ENCODE results near the gene RMND1. TPM values are rescaled to one million over a fixed set of nuclear protein-coding genes. Genes with fewer than 3 reads are reported as not detected.
"Not testable (repeated sequence)": the region's sequence is repeated elsewhere in the genome, so short reads cannot be mapped to it uniquely, and the experiment has no call there.

Gene RMND1
- total RNA-seq, 4 donors from 2014 or later, result 18.4 to 31.8 (median 27.0) TPM

DNA sequence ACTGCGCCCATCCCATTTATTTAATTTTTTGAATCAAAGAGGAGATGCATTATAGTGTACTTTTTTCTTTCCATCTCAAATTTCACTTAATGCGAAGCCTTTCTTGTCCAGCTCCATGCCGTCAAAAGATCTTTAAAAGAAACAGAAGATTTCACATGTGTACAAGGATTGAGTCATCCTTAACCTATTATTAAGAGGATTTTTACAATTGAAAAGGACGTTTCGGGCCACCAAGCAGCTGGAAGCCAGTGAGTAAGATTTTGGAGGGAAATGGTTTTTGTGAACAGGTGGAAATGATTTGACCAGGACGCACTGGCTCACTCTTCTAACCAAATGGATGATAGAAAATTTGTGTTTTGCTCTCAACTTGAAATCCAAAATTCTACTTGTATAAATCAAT, 26.7 kb upstream of the RMND1 start:
- Histone ChIP-seq H3K9me3 (no peaks in the 10 kb centered on the region), H3K36me3 (no peaks in the 10 kb centered on the region), H3K27me3 (no peaks in the 10 kb centered on the region), H3K4me3 (no peak overlapping the region), H3K4me1 (peaks cover 0 to 19% (median 0%) of the 10 kb centered on the region in 4 donors), H3K27ac (no peak overlapping the region)
- no peak for DNase-seq (ENCODE audit: low spot score in 2 of 2)
- TF ChIP-seq EP300 (IDR thresholded peaks at IDR 0.05) (no peak), POLR2A (IDR thresholded peaks at IDR 0.05) (no peak)
- TF ChIP-seq, protein P1, sequence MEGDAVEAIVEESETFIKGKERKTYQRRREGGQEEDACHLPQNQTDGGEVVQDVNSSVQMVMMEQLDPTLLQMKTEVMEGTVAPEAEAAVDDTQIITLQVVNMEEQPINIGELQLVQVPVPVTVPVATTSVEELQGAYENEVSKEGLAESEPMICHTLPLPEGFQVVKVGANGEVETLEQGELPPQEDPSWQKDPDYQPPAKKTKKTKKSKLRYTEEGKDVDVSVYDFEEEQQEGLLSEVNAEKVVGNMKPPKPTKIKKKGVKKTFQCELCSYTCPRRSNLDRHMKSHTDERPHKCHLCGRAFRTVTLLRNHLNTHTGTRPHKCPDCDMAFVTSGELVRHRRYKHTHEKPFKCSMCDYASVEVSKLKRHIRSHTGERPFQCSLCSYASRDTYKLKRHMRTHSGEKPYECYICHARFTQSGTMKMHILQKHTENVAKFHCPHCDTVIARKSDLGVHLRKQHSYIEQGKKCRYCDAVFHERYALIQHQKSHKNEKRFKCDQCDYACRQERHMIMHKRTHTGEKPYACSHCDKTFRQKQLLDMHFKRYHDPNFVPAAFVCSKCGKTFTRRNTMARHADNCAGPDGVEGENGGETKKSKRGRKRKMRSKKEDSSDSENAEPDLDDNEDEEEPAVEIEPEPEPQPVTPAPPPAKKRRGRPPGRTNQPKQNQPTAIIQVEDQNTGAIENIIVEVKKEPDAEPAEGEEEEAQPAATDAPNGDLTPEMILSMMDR (IDR thresholded peaks at IDR 0.05), result no peak
- WGBS, 2 donors, result 87 to 92% methylated on average over 6 of the region's 6 CpGs

DNA sequence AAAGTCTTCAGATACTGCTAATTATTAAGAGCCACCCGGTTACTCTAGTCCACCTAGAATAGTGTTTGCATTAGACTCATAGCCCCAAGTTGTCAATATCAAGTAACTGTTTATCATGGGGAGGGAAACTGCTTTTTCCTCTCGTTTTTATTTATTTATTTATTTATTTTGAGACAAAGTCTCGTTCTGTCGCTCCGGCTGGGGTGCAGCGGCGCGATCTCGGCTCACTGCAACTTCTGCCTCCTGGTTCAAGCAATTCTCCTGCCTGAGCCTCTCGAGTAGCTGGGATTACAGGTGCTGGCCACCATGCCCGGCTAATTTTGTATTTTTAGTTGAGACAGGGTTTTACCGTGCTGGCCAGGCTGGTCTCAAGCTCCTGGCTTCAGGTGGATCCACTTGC, 25.8 kb upstream of the RMND1 start:
- TF ChIP-seq POLR2A (IDR thresholded peaks at IDR 0.05) (no peak), EP300 (IDR thresholded peaks at IDR 0.05) (no peak)
- TF ChIP-seq, protein P1 (IDR thresholded peaks at IDR 0.05), result no peak
- 92 to 95% methylated on average over 12 of the region's 12 CpGs for WGBS, 2 donors

DNA sequence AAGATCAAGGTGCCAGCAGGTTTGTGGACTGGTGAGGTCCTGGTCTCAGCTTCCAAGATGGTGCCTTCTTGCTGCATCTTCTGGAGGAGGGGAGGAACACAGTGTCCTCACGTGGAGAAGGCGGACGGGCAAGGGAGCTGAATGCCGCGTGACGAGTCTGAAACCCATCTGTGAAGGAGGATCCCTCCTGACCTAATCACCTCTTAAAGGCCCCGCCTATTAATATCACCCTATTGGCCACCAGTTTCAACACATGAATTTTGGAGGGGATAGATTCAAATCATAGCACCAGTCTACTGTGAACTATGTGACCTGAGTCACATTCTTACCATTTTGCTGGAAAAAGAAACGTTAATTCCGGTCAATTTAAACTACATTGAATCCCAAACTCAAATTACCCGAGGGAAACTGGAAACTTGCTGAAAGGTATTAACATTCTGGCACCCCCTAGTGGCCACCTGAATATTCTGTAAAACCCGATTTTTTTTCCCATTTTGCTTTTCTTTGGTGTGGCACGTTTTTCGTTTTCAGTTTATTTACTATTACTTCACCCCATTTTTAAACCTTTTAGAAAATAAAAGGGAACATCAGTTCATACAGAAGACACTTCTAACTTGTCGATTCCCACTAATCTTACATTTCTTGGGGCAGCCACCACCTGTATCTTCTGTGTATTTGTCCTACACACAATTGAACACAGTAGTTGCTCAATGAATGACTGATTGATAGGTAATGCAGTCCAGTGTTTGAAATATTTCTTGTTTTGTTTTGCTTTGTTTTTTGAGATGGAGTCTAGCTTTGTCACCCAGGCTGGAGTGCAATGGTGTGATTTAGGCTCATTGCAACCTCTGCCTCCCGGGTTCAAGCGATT, 24.0 kb upstream of the RMND1 start:
- WGBS, 2 donors, result 28 to 40% methylated on average over 9 to 16 of the region's 16 CpGs
- DNase-seq (ENCODE audit: low spot score in 2 of 2), result peak in 1 of 2 donors; percentile 65
- no peaks in the 10 kb centered on the region for H3K36me3 ChIP-seq
- H3K27me3 ChIP-seq, result no peaks in the 10 kb centered on the region
- no peaks in the 10 kb centered on the region for H3K9me3 ChIP-seq
- TF ChIP-seq, protein P1 (IDR thresholded peaks at IDR 0.05), result peak; percentile 59 to 82 (median 75)
- TF ChIP-seq EP300 (IDR thresholded peaks at IDR 0.05) (no peak), POLR2A (IDR thresholded peaks at IDR 0.05) (no peak)
- H3K4me3 ChIP-seq, result no peak overlapping the region
- peaks cover 0 to 8% (median 0%) of the 10 kb centered on the region in 4 donors for H3K4me1 ChIP-seq
- no peak overlapping the region for H3K27ac ChIP-seq

More for the DNA sequence above, 25.8 kb upstream of the RMND1 start:
- no peaks in the 10 kb centered on the region for H3K9me3 ChIP-seq
- no peak for DNase-seq (ENCODE audit: low spot score in 2 of 2)
- H3K4me1 ChIP-seq, result peaks cover 0 to 18% (median 0%) of the 10 kb centered on the region in 4 donors
- no peak overlapping the region for H3K4me3 ChIP-seq
- no peak overlapping the region for H3K27ac ChIP-seq
- no peaks in the 10 kb centered on the region for H3K36me3 ChIP-seq
- H3K27me3 ChIP-seq, result no peaks in the 10 kb centered on the region

DNA sequence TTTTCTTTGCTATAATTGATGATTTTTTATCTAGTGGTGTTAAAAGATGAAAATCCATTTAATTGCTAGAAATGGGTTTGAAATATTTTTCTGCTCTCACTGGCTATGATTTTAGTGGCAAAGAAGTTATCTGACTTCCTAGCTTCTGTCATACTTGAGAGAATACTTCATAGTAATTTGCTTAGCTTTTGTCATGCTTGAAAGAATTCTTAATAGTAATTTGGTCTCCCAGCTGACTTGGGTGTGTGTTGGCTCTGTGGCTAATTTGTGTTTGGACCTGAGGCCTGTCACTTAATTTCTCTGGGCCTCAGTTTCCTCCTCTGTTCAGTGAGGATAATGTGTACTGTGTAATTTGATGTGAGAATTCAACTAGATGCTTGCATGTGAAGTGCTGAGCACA, 12.8 kb upstream of the RMND1 start:
- TF ChIP-seq, protein P1 (IDR thresholded peaks at IDR 0.05), result no peak
- TF ChIP-seq POLR2A (IDR thresholded peaks at IDR 0.05) (no peak), EP300 (IDR thresholded peaks at IDR 0.05) (no peak)
- Histone ChIP-seq H3K9me3 (no peaks in the 10 kb centered on the region), H3K4me3 (no peak overlapping the region), H3K27me3 (no peaks in the 10 kb centered on the region), H3K4me1 (no peaks in the 10 kb centered on the region), H3K27ac (no peak overlapping the region), H3K36me3 (peaks cover 2 to 52% (median 6%) of the 10 kb centered on the region in 3 donors)
- no peak for DNase-seq (ENCODE audit: low spot score in 2 of 2)

DNA sequence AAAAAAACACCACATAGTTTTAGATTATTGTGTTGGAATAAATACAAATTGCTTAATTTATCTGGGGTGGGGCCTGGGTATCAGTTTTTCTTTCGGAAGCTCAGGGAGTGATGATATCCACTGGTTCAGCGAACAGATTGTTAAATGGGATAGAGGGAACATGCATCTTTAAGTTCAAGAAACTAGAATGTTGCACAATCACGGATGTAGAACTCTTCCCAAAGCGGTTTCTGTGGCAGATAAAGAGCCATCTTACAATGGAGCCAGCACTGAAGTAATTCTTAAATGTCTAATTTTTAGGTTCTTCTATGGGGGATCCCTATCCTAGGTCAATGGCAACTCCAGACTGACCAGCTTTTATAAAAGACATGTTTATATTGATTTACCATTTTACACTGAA, 9.7 kb upstream of the RMND1 start:
- Histone ChIP-seq H3K36me3 (peaks cover 2 to 54% (median 11%) of the 10 kb centered on the region in 3 donors), H3K9me3 (no peaks in the 10 kb centered on the region), H3K27ac (no peak overlapping the region), H3K27me3 (no peaks in the 10 kb centered on the region), H3K4me3 (no peak overlapping the region), H3K4me1 (no peaks in the 10 kb centered on the region)
- 88 to 90% methylated on average over 4 of the region's 4 CpGs for WGBS, 2 donors
- TF ChIP-seq POLR2A (IDR thresholded peaks at IDR 0.05) (no peak), EP300 (IDR thresholded peaks at IDR 0.05) (no peak)
- TF ChIP-seq, protein P1 (IDR thresholded peaks at IDR 0.05), result no peak
- DNase-seq (ENCODE audit: low spot score in 2 of 2), result no peak

DNA sequence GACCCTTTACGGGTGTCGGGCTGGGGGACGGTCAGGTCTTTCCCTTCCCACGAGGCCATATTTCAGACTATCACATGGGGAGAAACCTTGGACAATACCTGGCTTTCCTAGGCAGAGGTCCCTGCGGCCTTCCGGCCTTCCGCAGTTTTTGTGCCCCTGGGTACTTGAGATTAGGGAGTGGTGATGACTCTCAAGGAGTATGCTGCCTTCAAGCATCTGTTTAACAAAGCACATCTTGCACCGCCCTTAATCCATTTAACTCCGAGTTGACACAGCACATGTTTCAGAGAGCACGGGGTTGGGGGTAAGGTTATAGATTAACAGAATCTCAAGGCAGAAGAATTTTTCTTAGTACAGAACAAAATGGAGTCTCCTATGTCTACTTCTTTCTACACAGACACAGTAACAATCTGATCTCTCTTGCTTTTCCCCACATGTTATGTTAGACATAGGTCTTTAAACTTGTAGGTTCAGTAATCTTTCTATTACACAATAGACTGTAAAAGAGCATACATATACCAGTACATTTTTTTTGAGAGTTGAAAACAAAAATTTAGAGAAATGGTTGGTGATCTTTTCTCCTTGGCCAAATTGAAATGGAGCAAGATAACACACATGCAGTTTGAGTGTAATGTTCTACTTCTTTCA, 3.9 kb upstream of the RMND1 start:
- not testable (repeated sequence) for H3K9me3 ChIP-seq; H3K4me3 ChIP-seq; DNase-seq (ENCODE audit: low spot score in 2 of 2); H3K27me3 ChIP-seq; H3K27ac ChIP-seq
- H3K4me1 ChIP-seq, result peaks cover 0 to 27% (median 16%) of the 10 kb centered on the region in 4 donors
- H3K36me3 ChIP-seq, result peaks cover 0 to 29% (median 11%) of the 10 kb centered on the region in 3 donors
- 61 to 71% methylated on average over 9 to 10 of the region's 10 CpGs for WGBS, 2 donors
